IPS-18a (cell line): Measurements from ENCODE around the gene HSPB3.
"Not testable (repeated sequence)": the region's sequence is repeated elsewhere in the genome, so short reads cannot be mapped to it uniquely, and the experiment has no call there.

Source experiments
- H3K27ac ChIP-seq: one replicate; pipeline ENCODE4 v1.5.1; 2013; ENCODE audit warnings: low read length
- H3K27me3 ChIP-seq: one replicate; pipeline ENCODE4 v1.6.1; 2013; ENCODE audit warnings: mild to moderate bottlenecking, low read length; ENCODE audit not compliant: control insufficient read depth, insufficient read depth
- H3K36me3 ChIP-seq: one replicate; pipeline ENCODE4 v1.6.1; 2013; ENCODE audit warnings: low read depth, low read length; ENCODE audit not compliant: control insufficient read depth
- H3K4me1 ChIP-seq: one replicate; pipeline ENCODE4 v1.6.1; 2013; ENCODE audit warnings: low read depth, low read length; ENCODE audit not compliant: control insufficient read depth
- H3K4me3 ChIP-seq: one replicate; pipeline ENCODE4 v1.5.1; 2013; ENCODE audit warnings: low read length
- H3K9ac ChIP-seq: one replicate; pipeline ENCODE4 v1.6.1; 2013; ENCODE audit warnings: mild to moderate bottlenecking, low read length, moderate library complexity
- H3K9me3 ChIP-seq: one replicate; pipeline ENCODE4 v1.6.1; 2013; ENCODE audit warnings: low read depth, low read length; ENCODE audit not compliant: control insufficient read depth

HSPB3 gene

GRCh38 chr5:54485659-54486058, 30.2 kb downstream of the HSPB3 start:
- H3K4me1 ChIP-seq, H3K27me3 ChIP-seq, H3K9ac ChIP-seq, H3K27ac ChIP-seq, H3K36me3 ChIP-seq, H3K4me3 ChIP-seq, H3K9me3 ChIP-seq: not testable (repeated sequence)

GRCh38 chr5:54489648-54489979, 34.1 kb downstream of the HSPB3 start:
- not testable (repeated sequence) for H3K27me3 ChIP-seq, H3K36me3 ChIP-seq, H3K4me1 ChIP-seq, H3K9ac ChIP-seq, H3K27ac ChIP-seq, H3K4me3 ChIP-seq, H3K9me3 ChIP-seq

- Histone ChIP-seq H3K4me1 (no peaks in the 10 kb centered on the region), H3K27me3 (no peaks in the 10 kb centered on the region), H3K27ac (no peak overlapping the region), H3K9me3 (no peaks in the 10 kb centered on the region), H3K9ac (no peak overlapping the region), H3K36me3 (no peaks in the 10 kb centered on the region), H3K4me3 (no peak overlapping the region)
These were observed 35.8 kb downstream of the HSPB3 start for GRCh38 chr5:54491326-54491725.

GRCh38 chr5:54492178-54492577, 36.7 kb downstream of the HSPB3 start:
- H3K4me1 ChIP-seq, result no peaks in the 10 kb centered on the region
- no peaks in the 10 kb centered on the region for H3K9me3 ChIP-seq
- H3K36me3 ChIP-seq, result no peaks in the 10 kb centered on the region
- H3K27me3 ChIP-seq, result no peaks in the 10 kb centered on the region
- H3K4me3 ChIP-seq, result no peak overlapping the region
- no peak overlapping the region for H3K27ac ChIP-seq
- H3K9ac ChIP-seq, result no peak overlapping the region

- Histone ChIP-seq H3K4me1 (no peaks in the 10 kb centered on the region), H3K27ac (no peak overlapping the region), H3K36me3 (no peaks in the 10 kb centered on the region), H3K4me3 (no peak overlapping the region), H3K9me3 (no peaks in the 10 kb centered on the region), H3K27me3 (no peaks in the 10 kb centered on the region), H3K9ac (no peak overlapping the region)
These were observed 39.5 kb downstream of the HSPB3 start for GRCh38 chr5:54495027-54495426.
